MM.1S (cell line): Measurements from ENCODE around the gene HAPLN2.

ENCODE experiments used
- EZH2 ChIP-seq: fragments of 300-600 bp; sonication (generic); optimal IDR thresholded peaks from 2 replicates; pipeline ENCODE3; 2017; ENCODE audit warnings: low read depth, mild to moderate bottlenecking, antibody characterized with exemption, low read length, mixed read lengths
- EZH2phosphoT487 ChIP-seq: fragments of 300-600 bp; sonication (generic); IDR thresholded peaks from 2 replicates; pipeline ENCODE4 v1.6.1; 2018; ENCODE audit warnings: antibody characterized with exemption, low read length
- TF ChIP-seq, protein P1 (sequence below): fragments of 300-600 bp; sonication (generic); IDR thresholded peaks from 2 replicates; pipeline ENCODE4 v1.5.1; 2016; ENCODE audit warnings: antibody characterized with exemption, low read length, mixed read lengths

DNA sequence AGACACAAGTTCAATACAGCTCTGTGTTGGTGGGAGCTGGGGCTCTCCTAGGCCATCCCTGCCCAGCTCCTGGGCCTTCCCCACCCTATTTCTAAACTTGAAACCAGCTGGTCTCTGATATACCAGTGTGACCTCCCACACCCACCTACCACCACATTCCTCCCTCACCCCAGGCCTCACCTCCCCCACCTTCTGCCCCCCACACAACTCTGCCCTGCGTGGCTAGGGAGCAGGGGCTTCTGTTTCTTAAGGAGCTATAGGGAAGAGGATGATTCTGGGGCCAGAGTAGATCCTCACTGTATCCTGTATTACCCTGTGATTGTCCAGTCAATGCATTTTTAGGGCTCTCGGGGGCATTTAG lies 41.5 kb downstream of the HAPLN2 start:
- TF ChIP-seq EZH2 = no peak
- TF ChIP-seq, protein P1, sequence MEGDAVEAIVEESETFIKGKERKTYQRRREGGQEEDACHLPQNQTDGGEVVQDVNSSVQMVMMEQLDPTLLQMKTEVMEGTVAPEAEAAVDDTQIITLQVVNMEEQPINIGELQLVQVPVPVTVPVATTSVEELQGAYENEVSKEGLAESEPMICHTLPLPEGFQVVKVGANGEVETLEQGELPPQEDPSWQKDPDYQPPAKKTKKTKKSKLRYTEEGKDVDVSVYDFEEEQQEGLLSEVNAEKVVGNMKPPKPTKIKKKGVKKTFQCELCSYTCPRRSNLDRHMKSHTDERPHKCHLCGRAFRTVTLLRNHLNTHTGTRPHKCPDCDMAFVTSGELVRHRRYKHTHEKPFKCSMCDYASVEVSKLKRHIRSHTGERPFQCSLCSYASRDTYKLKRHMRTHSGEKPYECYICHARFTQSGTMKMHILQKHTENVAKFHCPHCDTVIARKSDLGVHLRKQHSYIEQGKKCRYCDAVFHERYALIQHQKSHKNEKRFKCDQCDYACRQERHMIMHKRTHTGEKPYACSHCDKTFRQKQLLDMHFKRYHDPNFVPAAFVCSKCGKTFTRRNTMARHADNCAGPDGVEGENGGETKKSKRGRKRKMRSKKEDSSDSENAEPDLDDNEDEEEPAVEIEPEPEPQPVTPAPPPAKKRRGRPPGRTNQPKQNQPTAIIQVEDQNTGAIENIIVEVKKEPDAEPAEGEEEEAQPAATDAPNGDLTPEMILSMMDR = no peak
- no peak for TF ChIP-seq EZH2phosphoT487
